Measurements from ENCODE around the gene AHI1.
"Not testable (repeated sequence)": the region's sequence is repeated elsewhere in the genome, so short reads cannot be mapped to it uniquely, and the experiment has no call there.

The AHI1 gene

GRCh38 chr6:135372758-135373157, 124.8 kb downstream of the AHI1 start:
- no peak overlapping the region for H3K4me3 Mint-ChIP-seq
- no peaks in the 10 kb centered on the region for H3K27me3 Mint-ChIP-seq
- H3K4me1 Mint-ChIP-seq (ENCODE audit: low read depth): no peaks in the 10 kb centered on the region
- H3K36me3 Mint-ChIP-seq (ENCODE audit: low read depth): peaks cover 45% of the 10 kb centered on the region
- peaks cover 12% of the 10 kb centered on the region for H3K9me3 Mint-ChIP-seq
- DNase-seq: no peak
- H3K27ac Mint-ChIP-seq: no peak overlapping the region

- H3K4me3 Mint-ChIP-seq; H3K27me3 Mint-ChIP-seq; H3K27ac Mint-ChIP-seq; DNase-seq; H3K4me1 Mint-ChIP-seq (ENCODE audit: low read depth): not testable (repeated sequence)
- peaks cover 19% of the 10 kb centered on the region for H3K36me3 Mint-ChIP-seq (ENCODE audit: low read depth)
- H3K9me3 Mint-ChIP-seq: peaks cover 31% of the 10 kb centered on the region
These were observed 133.9 kb downstream of the AHI1 start for GRCh38 chr6:135363622-135364021.

DNA sequence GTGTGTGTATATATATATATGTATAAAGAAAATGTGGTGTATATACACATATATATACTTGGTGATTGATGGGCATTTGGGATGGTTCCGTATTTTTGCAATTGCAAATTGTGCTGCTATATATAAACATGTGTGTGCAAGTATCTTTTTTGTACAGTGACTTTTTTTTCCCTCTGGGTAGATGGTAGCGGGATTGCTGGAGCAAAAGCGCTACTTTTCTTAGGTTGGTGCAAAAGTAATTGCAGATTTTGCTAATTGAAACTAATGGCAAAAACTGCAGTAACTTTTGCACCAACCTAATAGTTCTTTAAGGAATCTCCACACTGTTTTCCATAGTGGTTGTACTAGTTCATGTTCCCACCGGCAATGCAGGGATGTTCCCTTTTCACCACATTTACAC, 135.4 kb downstream of the AHI1 start:
- Mint-ChIP-seq H3K27ac (no peak overlapping the region), H3K9me3 (peaks cover 20% of the 10 kb centered on the region), H3K36me3 (ENCODE audit: low read depth) (peaks cover 11% of the 10 kb centered on the region), H3K4me1 (ENCODE audit: low read depth) (peaks cover 14% of the 10 kb centered on the region), H3K4me3 (no peak overlapping the region), H3K27me3 (no peaks in the 10 kb centered on the region)
- DNase-seq: no peak

DNA sequence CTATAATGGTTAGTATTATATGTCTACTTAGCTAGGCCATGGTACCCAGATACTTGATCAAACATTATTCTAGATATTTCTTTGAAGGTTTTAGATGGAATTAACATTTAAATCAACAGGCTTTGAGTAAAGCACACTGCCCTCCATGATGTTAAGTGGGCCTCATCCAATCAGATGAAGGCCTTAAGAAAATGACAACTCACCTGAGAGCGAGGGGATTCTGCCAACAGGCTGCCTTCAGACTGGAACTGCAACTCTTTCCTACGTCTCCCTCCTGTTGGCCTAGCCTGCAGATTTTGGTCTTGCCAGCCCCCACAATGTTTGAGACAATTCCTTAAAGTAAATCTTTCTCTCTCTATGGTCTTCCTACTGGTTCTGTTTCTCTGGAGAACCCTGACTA, 137.3 kb downstream of the AHI1 start:
- Mint-ChIP-seq H3K36me3 (ENCODE audit: low read depth) (peaks cover 18% of the 10 kb centered on the region), H3K27ac (no peak overlapping the region), H3K4me3 (no peak overlapping the region), H3K9me3 (peaks cover 9% of the 10 kb centered on the region), H3K27me3 (no peaks in the 10 kb centered on the region), H3K4me1 (ENCODE audit: low read depth) (peaks cover 14% of the 10 kb centered on the region)
- DNase-seq: no peak

DNA sequence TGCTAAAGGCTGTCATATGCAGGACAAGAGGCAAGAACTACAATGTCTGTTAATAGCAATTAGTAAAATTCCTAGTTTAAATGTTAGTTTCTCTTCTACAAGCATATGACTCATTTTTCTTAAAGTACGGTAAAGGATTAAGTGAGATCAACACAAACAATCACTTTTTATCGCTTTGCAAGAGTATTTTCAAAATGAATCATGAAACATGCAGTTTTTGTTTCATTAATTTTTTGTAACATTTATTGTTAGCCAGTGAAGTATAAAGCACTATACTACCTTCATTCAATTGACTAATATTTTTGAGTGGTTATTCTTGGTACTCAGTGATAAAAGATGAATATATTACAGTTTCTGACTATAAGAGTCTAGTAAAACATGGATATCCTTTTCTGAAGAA, 138.6 kb downstream of the AHI1 start:
- H3K27ac Mint-ChIP-seq: peak overlapping the region; percentile 10
- no peaks in the 10 kb centered on the region for H3K27me3 Mint-ChIP-seq
- no peak overlapping the region for H3K4me3 Mint-ChIP-seq
- DNase-seq: no peak
- peaks cover 2% of the 10 kb centered on the region for H3K9me3 Mint-ChIP-seq
- H3K4me1 Mint-ChIP-seq (ENCODE audit: low read depth): peaks cover 14% of the 10 kb centered on the region
- H3K36me3 Mint-ChIP-seq (ENCODE audit: low read depth): peaks cover 15% of the 10 kb centered on the region

GRCh38 chr6:135358251-135358821, 139.2 kb downstream of the AHI1 start:
- DNase-seq: no peak
- H3K9me3 Mint-ChIP-seq: peaks cover 2% of the 10 kb centered on the region

GRCh38 chr6:135354407-135354806, 143.1 kb downstream of the AHI1 start:
- H3K27ac Mint-ChIP-seq: no peak overlapping the region
- peaks cover 13% of the 10 kb centered on the region for H3K36me3 Mint-ChIP-seq (ENCODE audit: low read depth)
- no peaks in the 10 kb centered on the region for H3K9me3 Mint-ChIP-seq
- peaks cover 11% of the 10 kb centered on the region for H3K4me1 Mint-ChIP-seq (ENCODE audit: low read depth)
- H3K4me3 Mint-ChIP-seq: no peak overlapping the region
- DNase-seq: no peak
- no peaks in the 10 kb centered on the region for H3K27me3 Mint-ChIP-seq

More at GRCh38 chr6:135358251-135358821, 139.2 kb downstream of the AHI1 start:
- H3K36me3 Mint-ChIP-seq (ENCODE audit: low read depth): peaks cover 15% of the 10 kb centered on the region
- peaks cover 14% of the 10 kb centered on the region for H3K4me1 Mint-ChIP-seq (ENCODE audit: low read depth)
- peak overlapping the region; percentile 10 for H3K27ac Mint-ChIP-seq
- no peaks in the 10 kb centered on the region for H3K27me3 Mint-ChIP-seq
- no peak overlapping the region for H3K4me3 Mint-ChIP-seq

GRCh38 chr6:135353113-135353512, 144.4 kb downstream of the AHI1 start:
- Mint-ChIP-seq H3K27ac (no peak overlapping the region), H3K9me3 (no peaks in the 10 kb centered on the region)
- DNase-seq: no peak

GRCh38 chr6:135351635-135352034, 145.9 kb downstream of the AHI1 start:
- Mint-ChIP-seq H3K4me1 (ENCODE audit: low read depth) (peaks cover 4% of the 10 kb centered on the region), H3K36me3 (ENCODE audit: low read depth) (peaks cover 11% of the 10 kb centered on the region), H3K9me3 (no peaks in the 10 kb centered on the region), H3K27me3 (no peaks in the 10 kb centered on the region), H3K4me3 (no peak overlapping the region), H3K27ac (no peak overlapping the region)
- DNase-seq: no peak

More at GRCh38 chr6:135353113-135353512, 144.4 kb downstream of the AHI1 start:
- Mint-ChIP-seq H3K36me3 (ENCODE audit: low read depth) (peaks cover 13% of the 10 kb centered on the region), H3K27me3 (no peaks in the 10 kb centered on the region), H3K4me3 (no peak overlapping the region), H3K4me1 (ENCODE audit: low read depth) (peaks cover under 1% of the 10 kb centered on the region)

DNA sequence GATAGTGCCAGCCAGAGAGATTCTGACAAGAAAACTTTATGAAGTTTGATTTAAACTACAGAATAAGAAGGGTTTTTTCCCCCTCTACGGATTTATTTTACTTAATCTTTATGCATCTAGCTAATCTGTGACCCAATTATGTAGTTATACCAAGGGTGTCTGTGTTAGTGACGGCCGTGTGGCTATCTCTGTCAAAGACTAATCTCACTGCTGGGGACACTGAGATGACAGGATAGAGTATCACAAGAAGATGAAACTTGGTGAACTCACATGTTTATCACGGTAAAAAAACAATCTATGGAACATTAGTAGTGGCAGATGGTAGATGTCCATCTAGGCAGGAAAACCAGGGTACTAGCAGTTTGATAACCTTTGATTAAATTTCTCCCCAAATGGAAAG, 149.7 kb downstream of the AHI1 start:
- no peak overlapping the region for H3K4me3 Mint-ChIP-seq
- peaks cover 5% of the 10 kb centered on the region for H3K4me1 Mint-ChIP-seq (ENCODE audit: low read depth)
- no peak overlapping the region for H3K27ac Mint-ChIP-seq
- no peaks in the 10 kb centered on the region for H3K27me3 Mint-ChIP-seq
- no peaks in the 10 kb centered on the region for H3K9me3 Mint-ChIP-seq
- peaks cover 9% of the 10 kb centered on the region for H3K36me3 Mint-ChIP-seq (ENCODE audit: low read depth)
- no peak for DNase-seq

- no peak overlapping the region for H3K27ac Mint-ChIP-seq
- no peak for DNase-seq
These were observed 150.8 kb downstream of the AHI1 start for GRCh38 chr6:135346747-135347146.

GRCh38 chr6:135344526-135344925, 153.0 kb downstream of the AHI1 start:
- no peak for DNase-seq
- Mint-ChIP-seq H3K4me1 (ENCODE audit: low read depth) (peaks cover 5% of the 10 kb centered on the region), H3K27ac (no peak overlapping the region), H3K36me3 (ENCODE audit: low read depth) (peaks cover 12% of the 10 kb centered on the region), H3K4me3 (no peak overlapping the region), H3K27me3 (no peaks in the 10 kb centered on the region), H3K9me3 (no peaks in the 10 kb centered on the region)

More at GRCh38 chr6:135346747-135347146, 150.8 kb downstream of the AHI1 start:
- Mint-ChIP-seq H3K9me3 (no peaks in the 10 kb centered on the region), H3K36me3 (ENCODE audit: low read depth) (peaks cover 9% of the 10 kb centered on the region), H3K4me3 (no peak overlapping the region), H3K27me3 (no peaks in the 10 kb centered on the region), H3K4me1 (ENCODE audit: low read depth) (peaks cover 5% of the 10 kb centered on the region)

DNA sequence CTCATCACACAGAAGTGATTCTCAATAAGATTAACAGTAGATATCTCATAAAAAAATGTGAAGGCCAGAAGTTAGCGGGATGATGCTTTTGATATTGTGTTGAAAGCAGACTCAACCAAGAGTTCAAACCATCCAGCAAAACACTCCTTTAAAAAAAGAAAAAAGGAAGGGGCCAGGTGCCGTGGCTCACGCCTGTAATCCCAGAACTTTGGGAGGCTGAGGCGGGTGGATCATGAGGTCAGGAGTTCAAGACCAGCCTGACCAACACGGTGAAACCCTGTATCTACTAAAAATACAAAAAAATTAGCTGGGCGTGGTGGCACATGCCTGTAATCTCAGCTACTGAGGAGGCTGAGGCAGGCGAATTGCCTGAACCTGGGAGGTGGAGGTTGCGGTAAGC, 157.6 kb downstream of the AHI1 start:
- H3K36me3 Mint-ChIP-seq (ENCODE audit: low read depth); H3K4me1 Mint-ChIP-seq (ENCODE audit: low read depth); DNase-seq; H3K9me3 Mint-ChIP-seq; H3K27me3 Mint-ChIP-seq; H3K4me3 Mint-ChIP-seq; H3K27ac Mint-ChIP-seq: not testable (repeated sequence)

GRCh38 chr6:135334169-135334568, 163.4 kb downstream of the AHI1 start:
- H3K27ac Mint-ChIP-seq: no peak overlapping the region
- no peak for DNase-seq

GRCh38 chr6:135331002-135331401, 166.5 kb downstream of the AHI1 start:
- no peak overlapping the region for H3K4me3 Mint-ChIP-seq
- H3K27ac Mint-ChIP-seq: no peak overlapping the region
- DNase-seq: no peak
- no peaks in the 10 kb centered on the region for H3K27me3 Mint-ChIP-seq
- H3K36me3 Mint-ChIP-seq (ENCODE audit: low read depth): peaks cover 15% of the 10 kb centered on the region
- no peaks in the 10 kb centered on the region for H3K9me3 Mint-ChIP-seq
- peaks cover 4% of the 10 kb centered on the region for H3K4me1 Mint-ChIP-seq (ENCODE audit: low read depth)

More at GRCh38 chr6:135334169-135334568, 163.4 kb downstream of the AHI1 start:
- no peak overlapping the region for H3K4me3 Mint-ChIP-seq
- no peaks in the 10 kb centered on the region for H3K27me3 Mint-ChIP-seq
- peaks cover 4% of the 10 kb centered on the region for H3K4me1 Mint-ChIP-seq (ENCODE audit: low read depth)
- H3K36me3 Mint-ChIP-seq (ENCODE audit: low read depth): peaks cover 13% of the 10 kb centered on the region
- H3K9me3 Mint-ChIP-seq: no peaks in the 10 kb centered on the region

Measured in activated T-cell treated with anti-CD3 and anti-CD28 coated beads, Interleukin-2, amount 50 U/mL, for 24 hours (primary cell).